Vagina (tissue), 2 donors: ENCODE data around the gene EIF4E. TPM values are rescaled to one million over a fixed set of nuclear protein-coding genes. Genes with fewer than 3 reads are reported as not detected.
"Not testable (repeated sequence)": the region's sequence is repeated elsewhere in the genome, so short reads cannot be mapped to it uniquely, and the experiment has no call there.

Experiments used
- DNase-seq, 2 donors: peaks; one replicate each; pipeline ENCODE4 v3.0.0-alpha.2; 2017; ENCODE audit errors: extremely low spot score in 2 of 2
- H3K27ac ChIP-seq: fragments of 200-600 bp; sonication (generic); one replicate; pipeline ENCODE4 v1.5.1; 2019
- H3K27me3 ChIP-seq: fragments of 200-600 bp; sonication (generic); one replicate; pipeline ENCODE4 v1.5.1; 2019
- H3K36me3 ChIP-seq, 2 donors: fragments of 200-600 bp; sonication (generic); one replicate each; pipeline ENCODE4 v1.5.1; 2017 to 2019
- H3K4me1 ChIP-seq: fragments of 200-600 bp; sonication (generic); one replicate; pipeline ENCODE4 v1.5.1; 2019
- H3K4me3 ChIP-seq, 2 donors: fragments of 200-600 bp; sonication (generic); 1 replicate in 1 of 2; 2 replicates in 1 of 2; pipeline ENCODE4 v1.5.1; 2016 to 2019
- H3K9me3 ChIP-seq: fragments of 200-600 bp; sonication (generic); one replicate; pipeline ENCODE4 v1.5.1; 2019
- CTCF ChIP-seq, 3 experiments: fragments of 450-650 bp in 2 of 3; fragments of 200-600 bp in 1 of 3; sonication (generic) in 1 of 3; IDR thresholded peaks; one replicate each; pipeline ENCODE4 v1.5.1; 2017 to 2019; ENCODE audit warnings: antibody characterized with exemption in 3 of 3, mild to moderate bottlenecking in 2 of 3, moderate library complexity in 2 of 3
- POLR2A ChIP-seq, 2 donors: fragments of 450-650 bp; IDR thresholded peaks; one replicate each; pipeline ENCODE4 v1.6.1; 2017; ENCODE audit warnings: antibody characterized with exemption in 2 of 2, mild to moderate bottlenecking in 2 of 2, moderate library complexity in 2 of 2
- POLR2AphosphoS5 ChIP-seq, 2 donors: sonication (generic); formaldehyde crosslinking; IDR thresholded peaks; one replicate each; pipeline ENCODE4 v1.9.0; 2017; ENCODE audit warnings: antibody characterized with exemption in 2 of 2, mild to moderate bottlenecking in 2 of 2, low read depth in 1 of 2; ENCODE audit not compliant: insufficient read depth in 1 of 2
- intact Hi-C: fragments of 100-400 bp; cut with DNase I; formaldehyde crosslinking; loops from one replicate; pipeline ENCODE4 v1.15.1; 2023
- total RNA-seq: library from RNA; depleted of rRNA; stranded (reverse); fragments of >200 nt; gene quantifications from one replicate; pipeline ENCODE4 v1.2.3, GENCODE V29; 2016

The EIF4E gene
- total RNA-seq, 1 donor from 2014 or later, result 61.6 TPM

- Histone ChIP-seq H3K27ac (no peak overlapping the region), H3K4me3 (no peak overlapping the region), H3K27me3 (no peaks in the 10 kb centered on the region), H3K9me3 (peaks cover 7% of the 10 kb centered on the region), H3K4me1 (no peaks in the 10 kb centered on the region), H3K36me3 (no peaks in the 10 kb centered on the region)
- intact Hi-C loops, result no loop called here
- no peak for TF ChIP-seq POLR2A (IDR thresholded peaks at IDR 0.05)
- no peak for TF ChIP-seq POLR2AphosphoS5 (IDR thresholded peaks at IDR 0.05; ENCODE audit: insufficient read depth in 1 of 2, low read depth in 1 of 2)
- no peak for TF ChIP-seq CTCF (IDR thresholded peaks at IDR 0.05)
- DNase-seq, result no peak
These were observed 80.5 kb downstream of the EIF4E start for GRCh38 chr4:98848448-98848847.

DNA sequence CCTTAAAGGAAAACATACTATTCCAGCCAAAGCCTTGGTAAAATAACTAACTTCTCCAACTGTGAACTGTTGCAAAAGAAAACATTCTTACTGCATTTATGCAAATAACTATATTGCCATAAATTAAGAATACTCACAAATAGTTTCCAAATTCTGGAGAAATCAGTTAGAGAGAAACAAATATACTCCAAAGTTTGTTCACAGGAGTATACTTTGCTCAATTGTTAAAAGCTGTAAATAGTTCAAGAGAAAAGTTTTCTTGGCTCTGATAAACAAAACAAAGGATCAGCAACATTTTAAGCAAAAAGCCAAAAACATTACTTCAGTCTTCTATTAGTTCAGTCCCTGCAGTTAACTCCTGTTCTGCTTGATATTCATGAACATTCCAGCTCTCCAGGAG lies 83.0 kb downstream of the EIF4E start:
- H3K27me3 ChIP-seq, result no peaks in the 10 kb centered on the region
- TF ChIP-seq CTCF (IDR thresholded peaks at IDR 0.05), result no peak
- no peak for TF ChIP-seq POLR2A (IDR thresholded peaks at IDR 0.05)
- H3K27ac ChIP-seq, result no peak overlapping the region
- no peaks in the 10 kb centered on the region for H3K4me1 ChIP-seq
- DNase-seq, result no peak
- H3K9me3 ChIP-seq, result peaks cover 7% of the 10 kb centered on the region
- no peak overlapping the region for H3K4me3 ChIP-seq
- H3K36me3 ChIP-seq, result no peaks in the 10 kb centered on the region
- intact Hi-C loops, result no loop called here

DNA sequence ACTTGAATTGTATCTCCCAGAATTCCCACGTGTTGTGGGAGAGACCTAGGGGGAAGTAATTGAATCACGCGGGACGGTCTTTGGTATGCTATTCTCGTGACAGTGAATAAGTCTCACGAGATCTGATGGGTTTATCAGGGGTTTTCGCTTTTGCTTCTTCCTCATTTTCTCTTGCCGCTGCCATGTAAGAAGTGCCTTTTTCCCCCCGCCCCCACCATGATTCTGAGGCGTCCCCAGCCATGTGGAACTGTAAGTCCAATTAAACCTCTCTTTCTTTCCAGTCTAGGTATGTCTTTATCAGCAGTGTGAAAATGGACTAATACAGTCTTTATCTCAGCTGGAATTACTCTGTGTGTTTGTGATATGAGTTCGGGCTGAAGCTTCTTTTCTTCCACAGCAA lies 86.0 kb downstream of the EIF4E start:
- H3K36me3 ChIP-seq, DNase-seq, H3K4me3 ChIP-seq, H3K27ac ChIP-seq, H3K4me1 ChIP-seq, intact Hi-C loops, H3K27me3 ChIP-seq, H3K9me3 ChIP-seq: not testable (repeated sequence)

GRCh38 chr4:98838977-98839618 lies 89.8 kb downstream of the EIF4E start:
- Histone ChIP-seq H3K9me3 (no peaks in the 10 kb centered on the region), H3K36me3 (no peaks in the 10 kb centered on the region), H3K27ac (no peak overlapping the region), H3K27me3 (no peaks in the 10 kb centered on the region), H3K4me3 (no peak overlapping the region), H3K4me1 (peaks cover 6% of the 10 kb centered on the region)
- no peak for DNase-seq
- intact Hi-C loops, result no loop called here
- TF ChIP-seq CTCF (IDR thresholded peaks at IDR 0.05), result no peak

GRCh38 chr4:98838531-98838930 lies 90.4 kb downstream of the EIF4E start:
- H3K4me1 ChIP-seq, result peaks cover 6% of the 10 kb centered on the region
- no peak overlapping the region for H3K4me3 ChIP-seq
- DNase-seq, result no peak
- no peaks in the 10 kb centered on the region for H3K27me3 ChIP-seq
- H3K9me3 ChIP-seq, result no peaks in the 10 kb centered on the region
- TF ChIP-seq POLR2AphosphoS5 (IDR thresholded peaks at IDR 0.05; ENCODE audit: insufficient read depth in 1 of 2, low read depth in 1 of 2) (no peak), CTCF (IDR thresholded peaks at IDR 0.05) (no peak), POLR2A (IDR thresholded peaks at IDR 0.05) (no peak)
- intact Hi-C loops, result no loop called here
- H3K27ac ChIP-seq, result no peak overlapping the region
- H3K36me3 ChIP-seq, result no peaks in the 10 kb centered on the region

- no peak overlapping the region for H3K4me3 ChIP-seq
- no peak overlapping the region for H3K27ac ChIP-seq
- no peaks in the 10 kb centered on the region for H3K9me3 ChIP-seq
- no peaks in the 10 kb centered on the region for H3K27me3 ChIP-seq
- H3K36me3 ChIP-seq, result no peaks in the 10 kb centered on the region
- DNase-seq, result no peak
- no peaks in the 10 kb centered on the region for H3K4me1 ChIP-seq
- TF ChIP-seq POLR2AphosphoS5 (IDR thresholded peaks at IDR 0.05; ENCODE audit: insufficient read depth in 1 of 2, low read depth in 1 of 2) (no peak), POLR2A (IDR thresholded peaks at IDR 0.05) (no peak), CTCF (IDR thresholded peaks at IDR 0.05) (no peak)
- intact Hi-C loops, result no loop called here
These were observed 95.5 kb downstream of the EIF4E start for GRCh38 chr4:98833384-98833783.

DNA sequence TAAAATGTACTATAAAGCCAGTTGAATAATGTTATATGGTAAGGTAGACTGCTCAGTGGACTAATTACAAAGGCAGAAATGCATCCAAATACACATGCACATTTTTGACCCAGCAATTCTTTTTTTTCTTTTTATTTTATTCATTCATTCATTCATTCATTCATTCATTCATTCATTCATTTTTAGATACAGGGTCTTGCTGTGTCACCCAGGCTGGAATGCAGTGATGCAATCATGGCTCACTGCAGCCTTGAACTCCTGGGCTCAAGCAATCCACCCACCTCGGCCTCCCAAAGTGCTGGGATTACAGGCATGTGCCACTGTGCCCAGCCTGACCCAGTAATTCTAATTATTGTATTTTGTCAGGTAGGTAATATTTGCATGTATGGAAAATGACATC lies 97.9 kb downstream of the EIF4E start:
- intact Hi-C loops, H3K27ac ChIP-seq, DNase-seq: not testable (repeated sequence)

More for the DNA sequence above, 97.9 kb downstream of the EIF4E start:
- not testable (repeated sequence) for H3K9me3 ChIP-seq, H3K4me1 ChIP-seq, H3K27me3 ChIP-seq, H3K4me3 ChIP-seq, H3K36me3 ChIP-seq
